Measurements from ENCODE around the gene BLM. TPM values are rescaled to one million over a fixed set of nuclear protein-coding genes. Genes with fewer than 3 reads are reported as not detected.

BLM gene
- polyA plus RNA-seq, 2 donors: 2.3 to 3.6 TPM

DNA sequence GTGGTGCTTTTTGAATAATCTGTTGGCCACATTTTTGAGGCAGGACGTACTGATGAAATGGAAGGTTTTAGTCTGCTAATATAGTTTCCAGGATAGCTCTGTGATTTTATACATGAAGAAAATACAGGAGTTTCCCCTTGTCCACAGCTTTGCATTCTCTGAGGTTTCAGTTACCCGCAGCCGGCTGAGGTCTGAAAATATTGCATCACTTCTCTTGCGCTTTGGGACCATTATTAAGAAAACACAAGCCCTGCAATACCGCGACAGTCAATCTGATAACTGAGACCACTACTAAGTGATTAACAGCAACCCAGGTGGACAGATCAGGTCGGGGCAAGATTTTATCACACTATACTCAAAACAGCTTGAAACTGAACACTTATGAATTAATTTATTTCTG lies 33.0 kb downstream of the BLM start:
- WGBS, 2 donors: 81 to 89% methylated on average over 7 of the region's 7 CpGs
- Histone ChIP-seq H3K27me3 (ENCODE audit: control insufficient read depth in 1 of 2, insufficient read depth in 2 of 2, low read length in 2 of 2) (no peaks in the 10 kb centered on the region), H3K27ac (ENCODE audit: low read depth in 2 of 2, low read length in 1 of 2) (no peak overlapping the region), H3K4me3 (ENCODE audit: low read depth in 1 of 2, low read length in 2 of 2) (no peak overlapping the region), H3K9me3 (ENCODE audit: control insufficient read depth in 2 of 2, insufficient read depth in 1 of 2, low read depth in 1 of 2, low read length in 1 of 2) (no peaks in the 10 kb centered on the region), H3K36me3 (ENCODE audit: control insufficient read depth in 2 of 2, insufficient read depth in 2 of 2, low read length in 1 of 2) (no peaks in the 10 kb centered on the region), H3K4me1 (ENCODE audit: control insufficient read depth in 2 of 2, insufficient read depth in 2 of 2, low read length in 1 of 2) (no peaks in the 10 kb centered on the region)

DNA sequence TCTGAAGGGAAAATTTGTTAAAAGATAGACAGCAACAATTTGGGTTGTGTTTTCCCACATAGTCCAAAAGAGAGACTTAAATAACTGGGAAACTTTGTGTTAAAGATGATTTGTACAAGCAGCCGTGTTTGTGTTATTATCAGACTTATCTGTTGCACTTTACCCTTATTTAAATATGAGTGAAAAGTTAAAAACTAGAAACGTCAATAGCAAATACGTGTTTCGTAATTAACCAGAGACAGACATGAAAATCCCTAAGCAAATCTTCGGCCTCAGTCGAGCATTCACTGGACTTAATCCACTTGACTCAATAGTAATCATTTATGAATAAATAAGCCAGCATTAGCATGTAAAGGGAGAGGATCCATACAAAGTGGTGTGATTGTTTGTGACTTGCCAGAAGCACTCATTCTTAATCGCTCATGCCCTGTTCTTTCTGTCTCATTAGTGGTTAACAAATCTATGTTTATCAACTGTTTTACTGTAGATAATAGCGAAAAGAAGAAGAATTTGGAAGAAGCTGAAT lies 34.2 kb downstream of the BLM start:
- whole genome bisulfite sequencing, 2 donors: 73 to 82% methylated on average over 8 of the region's 8 CpGs
- Histone ChIP-seq H3K4me1 (ENCODE audit: control insufficient read depth in 2 of 2, insufficient read depth in 2 of 2, low read length in 1 of 2) (no peaks in the 10 kb centered on the region), H3K27ac (ENCODE audit: low read depth in 2 of 2, low read length in 1 of 2) (no peak overlapping the region), H3K4me3 (ENCODE audit: low read depth in 1 of 2, low read length in 2 of 2) (no peak overlapping the region), H3K27me3 (ENCODE audit: control insufficient read depth in 1 of 2, insufficient read depth in 2 of 2, low read length in 2 of 2) (no peaks in the 10 kb centered on the region), H3K36me3 (ENCODE audit: control insufficient read depth in 2 of 2, insufficient read depth in 2 of 2, low read length in 1 of 2) (no peaks in the 10 kb centered on the region), H3K9me3 (ENCODE audit: control insufficient read depth in 2 of 2, insufficient read depth in 1 of 2, low read depth in 1 of 2, low read length in 1 of 2) (no peaks in the 10 kb centered on the region)

DNA sequence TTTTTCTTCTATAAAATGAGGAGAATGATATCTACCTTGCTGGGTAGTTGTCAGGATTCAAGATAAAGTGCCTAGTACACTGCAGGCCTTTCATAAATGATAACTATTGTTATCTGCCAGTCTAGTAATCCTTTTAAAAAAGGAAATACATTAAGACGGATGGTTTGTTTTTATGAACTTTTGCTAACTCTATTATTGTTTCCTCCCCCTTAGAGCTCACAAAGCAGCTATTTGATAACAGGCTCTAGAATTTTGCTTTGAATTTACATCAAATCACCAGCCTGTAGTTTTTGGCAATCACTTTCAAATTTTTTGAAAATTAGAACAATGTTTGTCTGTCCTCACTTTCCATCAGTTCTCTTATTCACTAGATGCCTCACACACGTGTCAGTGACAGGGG lies 39.8 kb downstream of the BLM start:
- no peak overlapping the region for H3K4me3 ChIP-seq (ENCODE audit: low read depth in 1 of 2, low read length in 2 of 2)
- H3K36me3 ChIP-seq (ENCODE audit: control insufficient read depth in 2 of 2, insufficient read depth in 2 of 2, low read length in 1 of 2): no peaks in the 10 kb centered on the region
- H3K9me3 ChIP-seq (ENCODE audit: control insufficient read depth in 2 of 2, insufficient read depth in 1 of 2, low read depth in 1 of 2, low read length in 1 of 2): no peaks in the 10 kb centered on the region
- H3K27me3 ChIP-seq (ENCODE audit: control insufficient read depth in 1 of 2, insufficient read depth in 2 of 2, low read length in 2 of 2): no peaks in the 10 kb centered on the region
- WGBS, 2 donors: 79 to 81% methylated on average over 2 of the region's 2 CpGs
- H3K27ac ChIP-seq (ENCODE audit: low read depth in 2 of 2, low read length in 1 of 2): no peak overlapping the region
- H3K4me1 ChIP-seq (ENCODE audit: control insufficient read depth in 2 of 2, insufficient read depth in 2 of 2, low read length in 1 of 2): no peaks in the 10 kb centered on the region

DNA sequence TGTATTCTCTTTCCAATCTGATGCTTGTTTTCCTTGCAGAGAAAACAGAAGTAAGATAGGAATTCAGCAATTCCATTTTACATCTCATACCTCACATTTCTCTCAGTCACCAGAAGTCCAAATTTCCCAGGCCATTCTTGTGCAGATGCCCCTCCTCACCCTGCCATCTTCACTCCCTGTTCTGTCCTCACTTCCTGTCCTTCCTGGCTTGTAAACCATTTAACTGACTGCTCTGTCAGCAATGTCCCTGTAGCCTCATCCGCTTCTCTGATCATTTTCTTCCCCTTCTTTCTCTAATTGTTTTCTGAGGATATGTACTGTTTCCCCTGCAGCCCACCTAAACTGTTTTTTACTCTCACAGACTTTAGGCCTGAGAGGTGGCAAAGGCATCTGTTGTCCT lies 40.3 kb downstream of the BLM start:
- H3K36me3 ChIP-seq (ENCODE audit: control insufficient read depth in 2 of 2, insufficient read depth in 2 of 2, low read length in 1 of 2): no peaks in the 10 kb centered on the region
- WGBS, 2 donors: 92 to 93% methylated on average over 1 of the region's 1 CpG
- H3K9me3 ChIP-seq (ENCODE audit: control insufficient read depth in 2 of 2, insufficient read depth in 1 of 2, low read depth in 1 of 2, low read length in 1 of 2): no peaks in the 10 kb centered on the region
- H3K27me3 ChIP-seq (ENCODE audit: control insufficient read depth in 1 of 2, insufficient read depth in 2 of 2, low read length in 2 of 2): no peaks in the 10 kb centered on the region
- H3K4me3 ChIP-seq (ENCODE audit: low read depth in 1 of 2, low read length in 2 of 2): no peak overlapping the region
- no peaks in the 10 kb centered on the region for H3K4me1 ChIP-seq (ENCODE audit: control insufficient read depth in 2 of 2, insufficient read depth in 2 of 2, low read length in 1 of 2)
- H3K27ac ChIP-seq (ENCODE audit: low read depth in 2 of 2, low read length in 1 of 2): no peak overlapping the region

DNA sequence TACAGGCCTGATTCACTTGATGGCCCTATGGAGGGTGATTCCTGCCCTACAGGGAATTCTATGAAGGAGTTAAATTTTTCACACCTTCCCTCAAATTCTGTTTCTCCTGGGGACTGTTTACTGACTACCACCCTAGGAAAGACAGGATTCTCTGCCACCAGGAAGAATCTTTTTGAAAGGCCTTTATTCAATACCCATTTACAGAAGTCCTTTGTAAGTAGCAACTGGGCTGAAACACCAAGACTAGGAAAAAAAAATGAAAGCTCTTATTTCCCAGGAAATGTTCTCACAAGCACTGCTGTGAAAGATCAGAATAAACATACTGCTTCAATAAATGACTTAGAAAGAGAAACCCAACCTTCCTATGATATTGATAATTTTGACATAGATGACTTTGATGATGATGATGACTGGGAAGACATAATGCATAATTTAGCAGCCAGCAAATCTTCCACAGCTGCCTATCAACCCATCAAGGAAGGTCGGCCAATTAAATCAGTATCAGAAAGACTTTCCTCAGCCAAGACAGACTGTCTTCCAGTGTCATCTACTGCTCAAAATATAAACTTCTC lies 43.6 kb downstream of the BLM start:
- Histone ChIP-seq H3K4me3 (ENCODE audit: low read depth in 1 of 2, low read length in 2 of 2) (no peak overlapping the region), H3K27me3 (ENCODE audit: control insufficient read depth in 1 of 2, insufficient read depth in 2 of 2, low read length in 2 of 2) (no peaks in the 10 kb centered on the region), H3K36me3 (ENCODE audit: control insufficient read depth in 2 of 2, insufficient read depth in 2 of 2, low read length in 1 of 2) (no peaks in the 10 kb centered on the region), H3K9me3 (ENCODE audit: control insufficient read depth in 2 of 2, insufficient read depth in 1 of 2, low read depth in 1 of 2, low read length in 1 of 2) (no peaks in the 10 kb centered on the region), H3K4me1 (ENCODE audit: control insufficient read depth in 2 of 2, insufficient read depth in 2 of 2, low read length in 1 of 2) (no peaks in the 10 kb centered on the region), H3K27ac (ENCODE audit: low read depth in 2 of 2, low read length in 1 of 2) (no peak overlapping the region)
- 94 to 98% methylated on average over 1 of the region's 1 CpG for WGBS, 2 donors

DNA sequence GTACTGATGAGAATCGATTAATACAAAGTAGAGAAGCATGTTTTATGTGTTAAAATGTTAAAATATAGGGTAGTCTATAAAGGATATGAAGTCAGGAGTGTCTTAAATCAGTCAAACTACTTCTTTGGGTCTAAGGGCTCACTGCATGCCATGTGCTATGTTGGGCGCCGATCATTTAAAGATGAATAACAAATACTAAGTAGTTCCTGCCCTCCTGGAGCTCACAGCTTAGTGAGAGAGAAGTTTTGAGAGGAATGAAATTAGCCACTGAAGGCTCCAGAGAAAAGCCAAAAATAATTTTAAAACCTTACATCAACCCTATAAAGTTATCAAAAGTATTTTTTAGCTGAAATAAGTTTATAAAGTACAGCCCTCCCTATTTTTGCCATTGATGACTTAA lies 44.5 kb downstream of the BLM start:
- no peaks in the 10 kb centered on the region for H3K4me1 ChIP-seq (ENCODE audit: control insufficient read depth in 2 of 2, insufficient read depth in 2 of 2, low read length in 1 of 2)
- no peak overlapping the region for H3K4me3 ChIP-seq (ENCODE audit: low read depth in 1 of 2, low read length in 2 of 2)
- H3K36me3 ChIP-seq (ENCODE audit: control insufficient read depth in 2 of 2, insufficient read depth in 2 of 2, low read length in 1 of 2): no peaks in the 10 kb centered on the region
- H3K27ac ChIP-seq (ENCODE audit: low read depth in 2 of 2, low read length in 1 of 2): no peak overlapping the region
- no peaks in the 10 kb centered on the region for H3K9me3 ChIP-seq (ENCODE audit: control insufficient read depth in 2 of 2, insufficient read depth in 1 of 2, low read depth in 1 of 2, low read length in 1 of 2)
- WGBS, 2 donors: 93 to 96% methylated on average over 3 of the region's 3 CpGs
- H3K27me3 ChIP-seq (ENCODE audit: control insufficient read depth in 1 of 2, insufficient read depth in 2 of 2, low read length in 2 of 2): no peaks in the 10 kb centered on the region

DNA sequence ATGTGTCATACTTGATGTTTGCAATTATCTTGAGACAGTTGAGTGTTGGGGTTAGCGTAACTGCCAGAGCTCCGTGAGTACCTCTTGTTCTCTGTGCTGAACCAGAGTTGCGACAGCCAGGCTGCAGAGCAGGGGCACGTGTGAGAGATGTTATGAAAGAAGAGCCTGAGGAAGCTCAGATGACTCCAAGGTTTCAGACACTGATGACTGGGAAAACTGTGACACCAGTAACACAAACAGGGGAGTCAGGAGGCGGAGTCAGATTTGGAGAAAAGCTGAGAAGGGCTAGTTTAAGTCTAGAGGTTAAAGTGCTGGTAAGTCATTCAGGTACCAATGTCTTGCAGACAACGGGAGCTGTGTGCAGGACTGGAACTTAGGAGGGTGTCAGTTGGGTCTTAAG lies 45.0 kb downstream of the BLM start:
- Histone ChIP-seq H3K27me3 (ENCODE audit: control insufficient read depth in 1 of 2, insufficient read depth in 2 of 2, low read length in 2 of 2) (no peaks in the 10 kb centered on the region), H3K27ac (ENCODE audit: low read depth in 2 of 2, low read length in 1 of 2) (no peak overlapping the region), H3K36me3 (ENCODE audit: control insufficient read depth in 2 of 2, insufficient read depth in 2 of 2, low read length in 1 of 2) (no peaks in the 10 kb centered on the region), H3K4me1 (ENCODE audit: control insufficient read depth in 2 of 2, insufficient read depth in 2 of 2, low read length in 1 of 2) (no peaks in the 10 kb centered on the region), H3K9me3 (ENCODE audit: control insufficient read depth in 2 of 2, insufficient read depth in 1 of 2, low read depth in 1 of 2, low read length in 1 of 2) (no peaks in the 10 kb centered on the region), H3K4me3 (ENCODE audit: low read depth in 1 of 2, low read length in 2 of 2) (no peak overlapping the region)
- 87 to 89% methylated on average over 6 of the region's 6 CpGs for WGBS, 2 donors

DNA sequence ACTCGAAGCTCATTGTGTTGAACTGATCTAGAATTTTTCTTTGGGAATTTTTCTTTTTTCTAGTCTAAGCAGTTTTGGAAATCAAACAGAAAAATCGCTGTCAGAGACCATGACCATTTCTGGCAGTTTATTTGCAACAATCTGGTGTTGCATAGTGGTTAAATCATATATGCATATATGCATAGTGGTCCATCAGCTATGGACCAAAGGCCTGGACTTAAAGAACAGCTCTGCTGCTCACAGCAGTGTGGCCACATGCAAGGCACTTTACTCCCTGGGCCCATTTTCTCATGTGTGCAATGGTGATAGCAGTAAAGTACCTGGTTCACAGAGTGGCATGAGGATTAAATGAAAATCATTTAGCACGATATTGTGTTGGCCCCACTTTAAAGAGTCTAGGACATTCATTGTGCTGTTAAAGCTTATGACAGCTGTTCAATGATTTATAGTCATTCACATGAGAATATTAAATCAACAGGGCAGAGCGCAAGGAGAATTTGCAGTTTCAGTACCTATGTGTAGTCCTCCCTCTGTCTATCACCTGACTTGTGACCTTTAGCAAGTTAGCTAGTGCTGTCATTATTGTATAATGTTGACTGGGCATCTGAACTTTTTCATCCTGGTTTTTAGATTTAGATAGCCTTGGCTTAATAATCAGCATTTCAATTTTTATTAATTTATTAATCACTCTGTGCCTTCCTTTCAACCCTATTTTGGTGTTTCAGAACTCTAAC lies 46.4 kb downstream of the BLM start:
- H3K36me3 ChIP-seq (ENCODE audit: control insufficient read depth in 2 of 2, insufficient read depth in 2 of 2, low read length in 1 of 2): no peaks in the 10 kb centered on the region
- no peaks in the 10 kb centered on the region for H3K9me3 ChIP-seq (ENCODE audit: control insufficient read depth in 2 of 2, insufficient read depth in 1 of 2, low read depth in 1 of 2, low read length in 1 of 2)
- H3K27ac ChIP-seq (ENCODE audit: low read depth in 2 of 2, low read length in 1 of 2): no peak overlapping the region
- no peak overlapping the region for H3K4me3 ChIP-seq (ENCODE audit: low read depth in 1 of 2, low read length in 2 of 2)
- 64% methylated on average over 4 of the region's 4 CpGs for WGBS, 2 donors
- H3K4me1 ChIP-seq (ENCODE audit: control insufficient read depth in 2 of 2, insufficient read depth in 2 of 2, low read length in 1 of 2): no peaks in the 10 kb centered on the region
- no peaks in the 10 kb centered on the region for H3K27me3 ChIP-seq (ENCODE audit: control insufficient read depth in 1 of 2, insufficient read depth in 2 of 2, low read length in 2 of 2)

DNA sequence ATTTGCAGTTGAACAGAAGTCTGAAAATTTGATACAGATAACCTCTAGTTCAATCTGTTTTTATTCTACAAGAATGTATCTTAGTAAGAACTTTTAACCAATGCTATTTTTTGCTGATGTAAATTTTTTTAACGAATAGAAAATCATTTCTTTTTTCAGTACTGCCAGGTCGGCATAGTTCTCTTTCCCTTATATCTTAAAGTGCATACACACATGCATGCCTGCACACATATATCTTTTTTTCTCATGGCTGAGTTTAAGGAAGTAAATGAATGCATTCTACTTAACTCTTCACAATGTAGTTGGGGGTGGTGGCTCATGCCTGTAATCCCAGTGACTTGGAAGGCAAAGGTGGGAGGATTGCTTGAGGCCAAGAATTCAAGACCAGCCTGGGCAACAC lies 48.4 kb downstream of the BLM start:
- Histone ChIP-seq H3K9me3 (ENCODE audit: control insufficient read depth in 2 of 2, insufficient read depth in 1 of 2, low read depth in 1 of 2, low read length in 1 of 2) (no peaks in the 10 kb centered on the region), H3K4me3 (ENCODE audit: low read depth in 1 of 2, low read length in 2 of 2) (no peak overlapping the region), H3K4me1 (ENCODE audit: control insufficient read depth in 2 of 2, insufficient read depth in 2 of 2, low read length in 1 of 2) (no peaks in the 10 kb centered on the region), H3K36me3 (ENCODE audit: control insufficient read depth in 2 of 2, insufficient read depth in 2 of 2, low read length in 1 of 2) (no peaks in the 10 kb centered on the region), H3K27me3 (ENCODE audit: control insufficient read depth in 1 of 2, insufficient read depth in 2 of 2, low read length in 2 of 2) (no peaks in the 10 kb centered on the region), H3K27ac (ENCODE audit: low read depth in 2 of 2, low read length in 1 of 2) (no peak overlapping the region)
- 61 to 72% methylated on average over 2 of the region's 2 CpGs for WGBS, 2 donors

DNA sequence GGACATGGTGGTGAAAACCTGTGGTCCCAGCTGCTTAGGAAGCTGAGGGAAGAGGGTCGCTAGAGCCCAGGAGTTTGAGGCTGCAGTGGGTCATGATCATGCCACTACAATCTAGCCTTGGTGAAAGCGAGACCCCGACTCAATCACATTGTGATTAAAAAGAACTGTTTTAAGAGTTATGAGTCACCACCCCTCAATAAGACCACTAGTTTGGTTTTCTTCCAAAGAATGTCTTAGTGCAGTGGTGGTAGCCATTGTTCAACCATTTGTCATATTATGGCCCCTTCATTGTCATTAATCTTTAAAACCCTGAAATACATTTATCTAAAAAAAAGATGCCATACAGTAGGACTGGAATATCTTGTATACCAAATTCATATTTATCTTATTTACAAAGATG lies 48.8 kb downstream of the BLM start:
- 93 to 95% methylated on average over 3 of the region's 3 CpGs for WGBS, 2 donors
- Histone ChIP-seq H3K27ac (ENCODE audit: low read depth in 2 of 2, low read length in 1 of 2) (no peak overlapping the region), H3K4me1 (ENCODE audit: control insufficient read depth in 2 of 2, insufficient read depth in 2 of 2, low read length in 1 of 2) (no peaks in the 10 kb centered on the region)

More for the DNA sequence above, 48.8 kb downstream of the BLM start:
- Histone ChIP-seq H3K9me3 (ENCODE audit: control insufficient read depth in 2 of 2, insufficient read depth in 1 of 2, low read depth in 1 of 2, low read length in 1 of 2) (no peaks in the 10 kb centered on the region), H3K4me3 (ENCODE audit: low read depth in 1 of 2, low read length in 2 of 2) (no peak overlapping the region), H3K36me3 (ENCODE audit: control insufficient read depth in 2 of 2, insufficient read depth in 2 of 2, low read length in 1 of 2) (no peaks in the 10 kb centered on the region), H3K27me3 (ENCODE audit: control insufficient read depth in 1 of 2, insufficient read depth in 2 of 2, low read length in 2 of 2) (no peaks in the 10 kb centered on the region)

Measured in esophagus (tissue), 2 donors.